Astrocyte of the cerebellum (primary cell): Measurements from ENCODE around the gene NDUFA8.

ENCODE experiments used
- DNase-seq: peaks from one replicate; pipeline ENCODE4 v3.0.0-alpha.2; 2011; ENCODE audit warnings: low read depth
- H3K4me3 ChIP-seq: 2 replicates; pipeline ENCODE4 v1.5.1; 2011; ENCODE audit warnings: mild to moderate bottlenecking, low read depth, low read length, moderate library complexity
- in situ Hi-C: cut with HindIII; loops from 2 replicates; pipeline ENCODE4 v1.10.0; 2017; ENCODE audit warnings: low sequenced_read_pairs
- TF ChIP-seq, protein P1 (sequence below): IDR thresholded peaks from 2 replicates; pipeline ENCODE4 v1.5.1; 2012; ENCODE audit warnings: low read length, low read depth, moderate library complexity, mild to moderate bottlenecking; ENCODE audit errors: missing control alignments

Gene NDUFA8

DNA sequence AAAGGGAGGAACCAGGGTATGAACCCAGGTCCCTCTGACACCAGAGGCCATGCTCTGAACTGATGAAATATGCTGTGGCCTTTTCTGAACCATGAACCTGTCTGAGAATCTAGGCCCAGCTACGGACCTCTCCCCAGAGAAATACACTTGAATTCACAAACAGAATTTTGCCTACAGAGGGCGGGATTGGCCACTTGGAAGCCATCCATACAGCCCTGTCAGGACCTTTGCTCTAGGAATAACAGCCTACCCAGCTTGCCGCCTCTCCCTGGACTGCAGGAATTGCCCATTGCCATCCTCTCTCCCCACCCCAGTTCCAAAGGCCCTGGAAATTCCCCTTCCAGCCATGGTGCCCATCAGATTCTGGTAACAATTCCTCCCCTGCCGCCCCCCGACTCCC is 26.7 kb upstream of the NDUFA8 start:
- in situ Hi-C loops = no loop called here
- H3K4me3 ChIP-seq = no peak overlapping the region
- TF ChIP-seq, protein P1, sequence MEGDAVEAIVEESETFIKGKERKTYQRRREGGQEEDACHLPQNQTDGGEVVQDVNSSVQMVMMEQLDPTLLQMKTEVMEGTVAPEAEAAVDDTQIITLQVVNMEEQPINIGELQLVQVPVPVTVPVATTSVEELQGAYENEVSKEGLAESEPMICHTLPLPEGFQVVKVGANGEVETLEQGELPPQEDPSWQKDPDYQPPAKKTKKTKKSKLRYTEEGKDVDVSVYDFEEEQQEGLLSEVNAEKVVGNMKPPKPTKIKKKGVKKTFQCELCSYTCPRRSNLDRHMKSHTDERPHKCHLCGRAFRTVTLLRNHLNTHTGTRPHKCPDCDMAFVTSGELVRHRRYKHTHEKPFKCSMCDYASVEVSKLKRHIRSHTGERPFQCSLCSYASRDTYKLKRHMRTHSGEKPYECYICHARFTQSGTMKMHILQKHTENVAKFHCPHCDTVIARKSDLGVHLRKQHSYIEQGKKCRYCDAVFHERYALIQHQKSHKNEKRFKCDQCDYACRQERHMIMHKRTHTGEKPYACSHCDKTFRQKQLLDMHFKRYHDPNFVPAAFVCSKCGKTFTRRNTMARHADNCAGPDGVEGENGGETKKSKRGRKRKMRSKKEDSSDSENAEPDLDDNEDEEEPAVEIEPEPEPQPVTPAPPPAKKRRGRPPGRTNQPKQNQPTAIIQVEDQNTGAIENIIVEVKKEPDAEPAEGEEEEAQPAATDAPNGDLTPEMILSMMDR = no peak
- no peak for DNase-seq

DNA sequence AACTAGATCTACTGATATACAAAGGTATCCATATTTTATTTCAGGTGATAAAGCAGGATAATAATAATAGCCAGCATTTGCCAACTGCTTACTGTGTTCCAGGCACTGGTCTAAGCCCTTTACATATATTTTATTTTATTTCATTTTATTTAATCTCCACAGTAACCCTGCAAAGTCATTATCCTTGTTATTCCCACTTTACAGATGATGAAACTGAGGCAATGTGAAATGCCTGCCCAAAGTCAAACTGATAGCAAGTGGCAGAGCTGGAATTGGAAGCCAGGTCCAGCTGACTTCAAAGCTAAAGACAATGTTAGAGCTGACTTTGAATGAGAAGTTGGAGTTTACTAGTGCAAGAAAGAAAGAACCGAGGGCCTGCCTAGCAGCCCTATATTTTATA is 25.0 kb upstream of the NDUFA8 start:
- no peak overlapping the region for H3K4me3 ChIP-seq
- TF ChIP-seq, protein P1 = no peak
- in situ Hi-C loops = no loop called here
- no peak for DNase-seq

DNA sequence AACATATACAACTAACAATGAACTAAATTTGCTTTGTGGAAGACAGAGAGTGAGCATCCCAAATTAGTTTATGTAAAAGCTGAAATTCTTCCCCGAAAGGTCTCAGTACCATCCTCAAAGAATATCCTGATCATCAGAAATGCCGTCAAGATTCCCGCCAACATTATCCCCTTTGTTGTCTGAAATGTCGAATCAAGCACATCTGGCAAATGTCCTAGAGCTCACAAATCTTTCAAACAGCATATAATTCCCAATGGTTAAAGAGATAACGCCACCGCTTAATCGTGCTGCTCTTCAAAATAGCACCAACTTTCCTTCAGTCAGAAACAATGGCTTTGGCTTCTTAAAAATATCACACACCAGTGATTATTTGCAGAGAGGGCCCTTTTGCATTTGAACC is 23.9 kb upstream of the NDUFA8 start:
- TF ChIP-seq, protein P1 = no peak
- no peak for DNase-seq
- in situ Hi-C loops = no loop called here
- no peak overlapping the region for H3K4me3 ChIP-seq

DNA sequence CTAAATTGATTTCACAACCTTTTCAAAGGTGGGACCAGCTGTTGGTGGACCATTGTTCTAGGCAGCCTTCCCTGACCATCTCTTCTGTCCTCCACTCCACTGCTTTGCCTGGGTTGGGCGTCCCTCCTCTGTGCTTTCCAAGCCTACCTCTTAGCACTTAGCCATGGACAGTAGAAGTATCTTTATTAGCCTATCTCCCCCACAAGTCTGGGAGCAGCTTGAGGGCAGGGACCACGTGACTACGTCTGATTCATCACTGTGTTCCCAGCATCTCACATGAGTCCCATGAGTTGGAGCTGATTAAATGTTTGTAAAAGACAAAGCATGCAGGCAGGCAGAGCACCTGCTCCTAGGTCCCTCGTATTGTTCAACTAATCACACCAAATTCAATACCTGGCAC is 21.1 kb upstream of the NDUFA8 start:
- in situ Hi-C loops = no loop called here
- no peak overlapping the region for H3K4me3 ChIP-seq
- peak; percentile 20 for DNase-seq
- TF ChIP-seq, protein P1 = no peak

DNA sequence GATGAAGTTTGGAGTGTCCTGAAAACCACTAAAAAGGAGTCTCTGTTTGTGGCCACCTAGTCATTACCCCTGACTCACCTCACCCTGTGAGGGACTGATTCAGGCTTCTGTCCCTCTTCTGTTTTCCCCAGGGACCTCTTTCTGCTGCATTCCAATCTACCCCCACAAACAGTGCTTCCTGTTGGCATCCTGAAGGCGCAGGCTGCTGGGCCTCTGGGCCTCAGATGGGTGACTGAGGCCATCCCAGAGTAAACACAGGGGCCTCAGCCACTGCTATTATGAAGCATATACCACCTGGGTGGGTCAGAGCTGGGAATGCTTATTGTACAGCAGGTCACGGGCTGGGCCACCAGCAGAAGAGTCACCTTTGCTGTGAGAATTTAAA is 20.1 kb upstream of the NDUFA8 start:
- no peak for DNase-seq
- H3K4me3 ChIP-seq = no peak overlapping the region
- TF ChIP-seq, protein P1 = no peak
- in situ Hi-C loops = no loop called here

DNA sequence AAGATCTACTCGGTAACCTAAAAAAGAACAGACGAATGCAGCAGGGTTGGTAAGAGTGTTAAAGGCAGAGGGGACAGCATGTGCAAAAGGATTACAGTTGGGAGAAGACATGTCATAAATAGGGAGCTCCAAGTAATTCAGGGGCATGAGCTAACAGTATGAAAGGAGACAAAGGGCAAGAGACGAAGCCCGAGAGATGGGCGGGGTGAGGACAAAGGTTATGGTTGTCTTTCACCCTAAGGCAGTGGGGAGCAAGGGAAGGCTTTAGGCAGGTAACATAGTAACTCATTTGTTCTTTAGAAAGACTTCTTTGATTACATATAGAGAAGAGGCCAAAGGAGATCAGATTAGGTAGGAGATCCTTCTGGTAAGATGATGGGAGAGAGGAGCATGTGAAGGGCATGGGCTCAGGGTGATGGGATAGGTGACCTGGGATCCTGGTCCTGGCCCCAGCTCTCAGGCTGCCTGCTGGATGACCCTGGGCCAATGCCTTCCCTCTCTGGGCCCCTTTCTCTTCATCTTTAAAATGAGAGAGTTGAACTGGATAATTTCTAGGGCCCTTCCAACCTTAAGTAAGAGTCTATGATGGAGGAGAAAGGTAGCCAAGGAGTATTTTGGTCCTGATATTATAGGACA is 19.6 kb upstream of the NDUFA8 start:
- TF ChIP-seq, protein P1 = no peak
- DNase-seq = no peak
- in situ Hi-C loops = no loop called here
- no peak overlapping the region for H3K4me3 ChIP-seq
